H9 (cell line): ENCODE results near the gene BBOX1. TPM values are rescaled to one million over a fixed set of nuclear protein-coding genes. Genes with fewer than 3 reads are reported as not detected.
A peak's percentile ranks its signal among the peaks of the same experiment; 100 is the strongest.
"Not testable (repeated sequence)": the region's sequence is repeated elsewhere in the genome, so short reads cannot be mapped to it uniquely, and the experiment has no call there.

Experiments
- DNase-seq: peaks from one replicate; pipeline ENCODE4 v3.0.0-alpha.2; 2017
- H2AFZ ChIP-seq: one replicate; pipeline ENCODE4 v1.6.1; 2013; ENCODE audit warnings: mild to moderate bottlenecking, low read length, control low read depth, moderate library complexity
- H2AK5ac ChIP-seq: 2 replicates; pipeline ENCODE4 v1.6.1; 2013; ENCODE audit warnings: low read length, control low read depth, mixed read lengths; ENCODE audit not compliant: insufficient read length
- H2BK120ac ChIP-seq: one replicate; pipeline ENCODE4 v1.6.1; 2013; ENCODE audit warnings: low read depth, mild to moderate bottlenecking, low read length, control low read depth, inconsistent platforms; ENCODE audit not compliant: poor library complexity, severe bottlenecking
- H2BK12ac ChIP-seq: 2 replicates; pipeline ENCODE4 v1.6.1; 2013; ENCODE audit warnings: low read length, control low read depth, mixed read lengths, low read depth; ENCODE audit not compliant: insufficient read length
- H2BK15ac ChIP-seq: 2 replicates; pipeline ENCODE4 v1.6.1; 2013; ENCODE audit warnings: low read depth, low read length, control low read depth
- H2BK20ac ChIP-seq: one replicate; pipeline ENCODE4 v1.6.1; 2013; ENCODE audit warnings: low read depth, mild to moderate bottlenecking, low read length, control low read depth, inconsistent platforms; ENCODE audit not compliant: poor library complexity, severe bottlenecking
- H2BK5ac ChIP-seq: 2 replicates; pipeline ENCODE4 v1.6.1; 2013; ENCODE audit warnings: low read length, control low read depth, mixed read lengths; ENCODE audit not compliant: insufficient read length
- H3K14ac ChIP-seq: 2 replicates; pipeline ENCODE4 v1.6.1; 2013; ENCODE audit warnings: low read length, control low read depth; ENCODE audit not compliant: insufficient read depth
- H3K18ac ChIP-seq: 2 replicates; pipeline ENCODE4 v1.6.1; 2013; ENCODE audit warnings: low read depth, mild to moderate bottlenecking, mixed read lengths, low read length, control low read depth; ENCODE audit not compliant: insufficient read length
- H3K23ac ChIP-seq: 2 replicates; pipeline ENCODE4 v1.6.1; 2013; ENCODE audit warnings: low read length, control low read depth, mixed read lengths, low read depth; ENCODE audit not compliant: insufficient read length
- H3K23me2 ChIP-seq: 2 replicates; pipeline ENCODE4 v1.6.1; 2013; ENCODE audit warnings: low read depth, mild to moderate bottlenecking, mixed read lengths, low read length, control low read depth; ENCODE audit not compliant: insufficient read length, poor library complexity, severe bottlenecking
- H3K27ac ChIP-seq: 2 replicates; pipeline ENCODE4 v1.5.1; 2013; ENCODE audit warnings: low read length, control low read depth, mixed read lengths, low read depth; ENCODE audit not compliant: insufficient read length
- H3K27me3 ChIP-seq: 2 replicates; pipeline ENCODE4 v1.6.1; 2013; ENCODE audit warnings: low read length, control low read depth, inconsistent platforms; ENCODE audit not compliant: insufficient read depth
- H3K4ac ChIP-seq: 2 replicates; pipeline ENCODE4 v1.6.1; 2013; ENCODE audit warnings: low read depth, mild to moderate bottlenecking, control low read depth, inconsistent platforms, low read length, moderate library complexity
- H3K4me1 ChIP-seq: 2 replicates; pipeline ENCODE4 v1.6.1; 2013; ENCODE audit warnings: low read length, control low read depth, inconsistent platforms; ENCODE audit not compliant: insufficient read depth
- H3K4me2 ChIP-seq: 2 replicates; pipeline ENCODE4 v1.6.1; 2013; ENCODE audit warnings: low read length, control low read depth, mixed read lengths; ENCODE audit not compliant: insufficient read length, insufficient read depth
- H3K56ac ChIP-seq: 2 replicates; pipeline ENCODE4 v1.6.1; 2013; ENCODE audit warnings: low read depth, mild to moderate bottlenecking, mixed read lengths, low read length, control low read depth; ENCODE audit not compliant: insufficient read length
- H3K79me1 ChIP-seq: 2 replicates; pipeline ENCODE4 v1.6.1; 2013; ENCODE audit warnings: low read depth, mild to moderate bottlenecking, moderate library complexity, low read length, control low read depth, inconsistent platforms; ENCODE audit not compliant: insufficient read depth, poor library complexity, severe bottlenecking
- H3K79me2 ChIP-seq: 2 replicates; pipeline ENCODE4 v1.6.1; 2013; ENCODE audit warnings: low read length, control low read depth, inconsistent platforms; ENCODE audit not compliant: insufficient read depth
- H3K9ac ChIP-seq: 2 replicates; pipeline ENCODE4 v1.6.1; 2013; ENCODE audit warnings: low read length, control low read depth, mixed read lengths; ENCODE audit not compliant: insufficient read length; ENCODE audit errors: extremely low read depth
- H3K9me3 ChIP-seq: one replicate; pipeline ENCODE4 v1.6.1; 2013; ENCODE audit warnings: low read depth, low read length, inconsistent platforms; ENCODE audit not compliant: control insufficient read depth
- H3T11ph ChIP-seq: one replicate; pipeline ENCODE4 v1.6.1; 2013; ENCODE audit warnings: mild to moderate bottlenecking, low read length, control low read depth, inconsistent platforms
- H4K20me1 ChIP-seq: one replicate; pipeline ENCODE4 v1.6.1; 2013; ENCODE audit not compliant: control insufficient read depth, insufficient read length, insufficient read depth
- H4K5ac ChIP-seq: 2 replicates; pipeline ENCODE4 v1.6.1; 2013; ENCODE audit warnings: low read depth, mild to moderate bottlenecking, mixed read lengths, low read length, control low read depth; ENCODE audit not compliant: insufficient read length
- H4K8ac ChIP-seq: replicated peaks from 2 replicates; pipeline ENCODE4 v1.6.1; 2013; ENCODE audit warnings: low read length, control low read depth, mixed read lengths, low read depth; ENCODE audit not compliant: insufficient read length
- H4K91ac ChIP-seq: 2 replicates; pipeline ENCODE4 v1.6.1; 2013; ENCODE audit warnings: low read depth, mild to moderate bottlenecking, moderate library complexity, mixed read lengths, low read length, control low read depth; ENCODE audit not compliant: insufficient read length
- H3K27ac Mint-ChIP-seq, 3 experiments: 2 replicates in 2 of 3; 3 replicates in 1 of 3; pipeline ENCODE4 v1.8.0; 2020 to 2021; ENCODE audit warnings: mixed read lengths in 3 of 3, mild to moderate bottlenecking in 1 of 3, moderate library complexity in 1 of 3
- H3K27me3 Mint-ChIP-seq: 2 replicates; pipeline ENCODE4 v1.8.0; 2021; ENCODE audit warnings: low read depth, mild to moderate bottlenecking, moderate library complexity, mixed read lengths
- H3K36me3 Mint-ChIP-seq, 3 experiments: 2 replicates in 2 of 3; 3 replicates in 1 of 3; pipeline ENCODE4 v1.8.0; 2020 to 2021; ENCODE audit warnings: low read depth in 3 of 3, mixed read lengths in 3 of 3; ENCODE audit not compliant: insufficient read depth in 1 of 3
- H3K4me1 Mint-ChIP-seq, 2 experiments: 2 replicates each; pipeline ENCODE4 v1.8.0; 2020; ENCODE audit warnings: mixed read lengths in 2 of 2
- H3K4me3 Mint-ChIP-seq, 2 experiments: 2 replicates in 1 of 2; 3 replicates in 1 of 2; pipeline ENCODE4 v1.8.0; 2020 to 2021; ENCODE audit warnings: mild to moderate bottlenecking in 2 of 2, mixed read lengths in 2 of 2, moderate library complexity in 1 of 2
- H3K9me3 Mint-ChIP-seq, 2 experiments: 2 replicates in 1 of 2; 3 replicates in 1 of 2; pipeline ENCODE4 v1.8.0; 2020; ENCODE audit warnings: mild to moderate bottlenecking in 2 of 2, mixed read lengths in 2 of 2, moderate library complexity in 1 of 2
- WGBS: extraction: QIAGEN DNeasy Blood & Tissue Kit; methylation state at CpG from one replicate; pipeline ENCODE4 v1.1.7; 2013; ENCODE audit warnings: missing lambda C conversion rate, low lambda C conversion rate, mixed read lengths; ENCODE audit not compliant: insufficient read length; ENCODE audit errors: extremely low coverage; 5-methylcytosine and 5-hydroxymethylcytosine counted together
- total RNA-seq: library from RNA; stranded (reverse); gene quantifications from 2 replicates; pipeline ENCODE4 v1.2.1, GENCODE V29; 2021
- TF ChIP-seq, protein P1 (sequence below): fragments of 200-600 bp; sonication (generic); conservative IDR thresholded peaks from 3 replicates; pipeline ENCODE4 v1.8.0; 2021; ENCODE audit warnings: antibody characterized with exemption, mild to moderate bottlenecking

Gene BBOX1
- total RNA-seq, 1 experiment from 2014 or later, result not detected

DNA sequence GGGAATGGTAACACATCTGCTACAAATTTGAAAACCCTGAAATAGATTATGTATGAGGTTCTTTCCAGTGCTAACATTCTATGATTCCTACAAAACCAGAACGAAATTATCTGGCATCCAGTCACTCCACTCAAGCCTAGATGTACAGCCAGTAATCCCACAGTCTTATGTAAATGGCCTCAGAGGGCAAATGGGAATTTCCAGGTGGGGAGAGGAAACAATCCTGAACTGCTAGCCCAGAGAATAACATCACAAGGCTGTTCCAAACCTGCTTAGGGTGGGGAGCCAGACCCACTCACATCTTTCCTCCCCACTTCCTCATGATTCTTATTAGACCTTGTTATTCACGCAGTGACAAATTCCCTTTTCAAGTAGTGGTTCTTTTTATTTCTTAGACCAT is 43.2 kb upstream of the BBOX1 start:
- H3K56ac ChIP-seq, result no peak overlapping the region
- Mint-ChIP-seq H3K27ac (0 out of 7 replicates have a peak overlapping the region, but pooled peaks of 1 of the 3 experiments have one; percentile 37), H3K4me1 (peaks cover 13 to 14% of the 10 kb centered on the region in 2 experiments), H3K27me3 (peaks cover 17% of the 10 kb centered on the region), H3K36me3 (no peaks in the 10 kb centered on the region), H3K9me3 (no peaks in the 10 kb centered on the region; a peak in 1 of 5 replicates), H3K4me3 (no peak overlapping the region)
- WGBS, result no CpG with 5 or more reads among the region's 2 CpGs
- H2AFZ ChIP-seq, result no peak overlapping the region
- H3K4me1 ChIP-seq, result no peaks in the 10 kb centered on the region
- H3K9me3 ChIP-seq, result no peaks in the 10 kb centered on the region
- H3K79me1 ChIP-seq, result no peaks in the 10 kb centered on the region
- H3K27ac ChIP-seq, result no peak overlapping the region
- no peak overlapping the region for H3K14ac ChIP-seq
- H4K91ac ChIP-seq, result no peak overlapping the region
- H4K20me1 ChIP-seq, result peaks cover 3% of the 10 kb centered on the region
- TF ChIP-seq, protein P1, sequence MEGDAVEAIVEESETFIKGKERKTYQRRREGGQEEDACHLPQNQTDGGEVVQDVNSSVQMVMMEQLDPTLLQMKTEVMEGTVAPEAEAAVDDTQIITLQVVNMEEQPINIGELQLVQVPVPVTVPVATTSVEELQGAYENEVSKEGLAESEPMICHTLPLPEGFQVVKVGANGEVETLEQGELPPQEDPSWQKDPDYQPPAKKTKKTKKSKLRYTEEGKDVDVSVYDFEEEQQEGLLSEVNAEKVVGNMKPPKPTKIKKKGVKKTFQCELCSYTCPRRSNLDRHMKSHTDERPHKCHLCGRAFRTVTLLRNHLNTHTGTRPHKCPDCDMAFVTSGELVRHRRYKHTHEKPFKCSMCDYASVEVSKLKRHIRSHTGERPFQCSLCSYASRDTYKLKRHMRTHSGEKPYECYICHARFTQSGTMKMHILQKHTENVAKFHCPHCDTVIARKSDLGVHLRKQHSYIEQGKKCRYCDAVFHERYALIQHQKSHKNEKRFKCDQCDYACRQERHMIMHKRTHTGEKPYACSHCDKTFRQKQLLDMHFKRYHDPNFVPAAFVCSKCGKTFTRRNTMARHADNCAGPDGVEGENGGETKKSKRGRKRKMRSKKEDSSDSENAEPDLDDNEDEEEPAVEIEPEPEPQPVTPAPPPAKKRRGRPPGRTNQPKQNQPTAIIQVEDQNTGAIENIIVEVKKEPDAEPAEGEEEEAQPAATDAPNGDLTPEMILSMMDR, result no peak
- H3K23me2 ChIP-seq, result no peaks in the 10 kb centered on the region
- no peak overlapping the region for H3K4ac ChIP-seq
- no peak overlapping the region for H2BK15ac ChIP-seq
- no peak overlapping the region for H4K8ac ChIP-seq
- H3K4me2 ChIP-seq, result no peak overlapping the region
- no peak overlapping the region for H3K23ac ChIP-seq
- no peak for DNase-seq
- H3K27me3 ChIP-seq, result no peaks in the 10 kb centered on the region
- no peak overlapping the region for H3K18ac ChIP-seq
- no peak overlapping the region for H2BK5ac ChIP-seq
- no peak overlapping the region for H2BK20ac ChIP-seq
- H2BK12ac ChIP-seq, result no peak overlapping the region
- no peak overlapping the region for H2BK120ac ChIP-seq
- H4K5ac ChIP-seq, result no peak overlapping the region
- no peaks in the 10 kb centered on the region for H3K79me2 ChIP-seq
- H3K9ac ChIP-seq, result no peak overlapping the region
- H3T11ph ChIP-seq, result no peak overlapping the region
- H2AK5ac ChIP-seq, result no peak overlapping the region

DNA sequence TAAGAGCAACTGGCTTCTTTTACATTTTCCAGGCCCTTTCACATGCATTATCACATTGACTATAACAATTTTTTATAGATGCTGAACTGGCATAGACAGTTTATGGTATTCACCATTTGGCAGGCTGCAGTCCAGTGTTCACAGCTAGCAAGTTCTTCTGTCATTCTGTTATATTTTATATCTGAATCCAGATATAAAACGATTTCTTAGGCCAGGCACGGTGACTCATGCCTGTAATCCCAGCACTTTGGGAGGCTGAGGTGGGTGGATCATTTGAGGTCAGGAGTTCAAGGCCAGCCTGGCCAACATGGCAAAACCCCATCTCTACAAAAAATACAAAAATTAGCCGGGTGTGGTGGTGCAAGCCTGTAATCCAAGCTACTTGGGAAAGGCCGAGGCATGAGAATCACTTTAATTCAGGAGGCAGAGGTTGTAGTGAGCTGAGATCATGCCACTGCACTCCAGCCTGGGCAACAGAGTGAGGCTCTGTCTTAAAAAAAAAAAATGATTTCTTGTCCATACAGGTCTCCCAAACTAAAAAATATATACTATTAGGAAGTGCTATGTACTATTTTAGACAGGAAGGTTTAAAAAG is 39.4 kb upstream of the BBOX1 start:
- H2BK20ac ChIP-seq, H3K9me3 Mint-ChIP-seq, H3K23ac ChIP-seq, H3K79me1 ChIP-seq, H4K8ac ChIP-seq, H3K4ac ChIP-seq, H3K56ac ChIP-seq, H3K4me2 ChIP-seq, H4K5ac ChIP-seq, H3K36me3 Mint-ChIP-seq, H3K27me3 ChIP-seq, H2AK5ac ChIP-seq, H3K9ac ChIP-seq, H3K4me3 Mint-ChIP-seq, H3K18ac ChIP-seq, H3T11ph ChIP-seq, H4K91ac ChIP-seq, H3K14ac ChIP-seq, H3K9me3 ChIP-seq, H3K23me2 ChIP-seq, H2BK5ac ChIP-seq, H3K4me1 Mint-ChIP-seq, DNase-seq, H3K27ac ChIP-seq, H3K27me3 Mint-ChIP-seq, H3K27ac Mint-ChIP-seq, H4K20me1 ChIP-seq, H3K4me1 ChIP-seq, H3K79me2 ChIP-seq, H2AFZ ChIP-seq, H2BK15ac ChIP-seq, H2BK120ac ChIP-seq, H2BK12ac ChIP-seq: not testable (repeated sequence)
- WGBS, result no CpG with 5 or more reads among the region's 4 CpGs
